ENCODE results near the gene DUOX2. TPM values are rescaled to one million over a fixed set of nuclear protein-coding genes. Genes with fewer than 3 reads are reported as not detected.
A peak's percentile ranks its signal among the peaks of the same experiment; 100 is the strongest.

Gene DUOX2
- total and polyA plus RNA-seq, 9 donors, result 0.05 to 1.6 (median 0.63) TPM

DNA sequence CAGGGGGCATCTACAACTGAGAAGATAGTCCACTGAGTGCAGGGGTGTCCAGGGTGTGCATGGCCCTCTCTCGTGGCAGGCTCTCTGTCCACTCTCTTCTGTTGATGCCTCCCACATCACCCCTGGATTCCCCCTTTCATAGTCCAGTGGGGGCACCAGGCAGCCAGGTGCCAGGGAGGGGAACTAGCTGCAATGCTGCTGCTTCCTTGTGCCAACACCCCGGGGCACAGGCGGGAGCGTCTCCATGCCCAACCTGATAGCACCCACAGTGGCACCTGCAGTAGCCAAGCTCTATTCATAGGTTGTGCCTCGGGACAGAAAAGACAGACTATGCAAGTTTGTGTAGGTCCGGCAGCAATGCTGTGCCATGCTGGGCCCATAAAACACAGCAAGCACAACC is 11.7 kb downstream of the DUOX2 start:
- Histone ChIP-seq H3K36me3 (no peaks in the 10 kb centered on the region), H3K4me3 (no peak overlapping the region), H3K9me3 (no peaks in the 10 kb centered on the region), H3K27me3 (no peaks in the 10 kb centered on the region), H3K4me1 (ENCODE audit: insufficient read depth) (no peaks in the 10 kb centered on the region), H3K27ac (no peak overlapping the region)
- peak in 1 of 5 donors; percentile 8 for DNase-seq
- WGBS, 3 donors, result 89 to 92% (median 90%) methylated on average over 6 of the region's 6 CpGs
- TF ChIP-seq, protein P1, sequence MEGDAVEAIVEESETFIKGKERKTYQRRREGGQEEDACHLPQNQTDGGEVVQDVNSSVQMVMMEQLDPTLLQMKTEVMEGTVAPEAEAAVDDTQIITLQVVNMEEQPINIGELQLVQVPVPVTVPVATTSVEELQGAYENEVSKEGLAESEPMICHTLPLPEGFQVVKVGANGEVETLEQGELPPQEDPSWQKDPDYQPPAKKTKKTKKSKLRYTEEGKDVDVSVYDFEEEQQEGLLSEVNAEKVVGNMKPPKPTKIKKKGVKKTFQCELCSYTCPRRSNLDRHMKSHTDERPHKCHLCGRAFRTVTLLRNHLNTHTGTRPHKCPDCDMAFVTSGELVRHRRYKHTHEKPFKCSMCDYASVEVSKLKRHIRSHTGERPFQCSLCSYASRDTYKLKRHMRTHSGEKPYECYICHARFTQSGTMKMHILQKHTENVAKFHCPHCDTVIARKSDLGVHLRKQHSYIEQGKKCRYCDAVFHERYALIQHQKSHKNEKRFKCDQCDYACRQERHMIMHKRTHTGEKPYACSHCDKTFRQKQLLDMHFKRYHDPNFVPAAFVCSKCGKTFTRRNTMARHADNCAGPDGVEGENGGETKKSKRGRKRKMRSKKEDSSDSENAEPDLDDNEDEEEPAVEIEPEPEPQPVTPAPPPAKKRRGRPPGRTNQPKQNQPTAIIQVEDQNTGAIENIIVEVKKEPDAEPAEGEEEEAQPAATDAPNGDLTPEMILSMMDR (IDR thresholded peaks at IDR 0.05), result no peak
- no peak for TF ChIP-seq POLR2A (IDR thresholded peaks at IDR 0.05)
- no peak for TF ChIP-seq EP300 (IDR thresholded peaks at IDR 0.05)
- intact Hi-C loops (cut with DNase I), result no loop called here

DNA sequence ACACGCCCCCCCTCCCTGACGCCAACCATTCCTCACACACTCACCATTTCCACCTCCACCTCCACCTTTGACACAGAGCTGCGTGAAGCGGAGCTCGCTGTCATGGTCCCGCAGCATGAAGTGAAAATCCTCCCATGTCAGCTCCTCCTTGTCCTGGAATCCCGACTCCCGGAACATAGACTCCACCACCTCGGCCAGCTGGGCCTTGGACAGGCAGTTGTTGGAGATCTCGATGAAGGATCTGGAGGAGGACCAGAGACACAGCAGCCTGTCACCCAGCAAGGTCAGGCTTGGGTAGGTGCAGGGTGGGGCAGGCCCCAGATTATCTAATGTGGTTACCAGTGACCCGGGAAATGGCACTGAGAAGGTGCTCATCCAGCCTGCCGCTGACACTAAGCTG is 12.2 kb downstream of the DUOX2 start:
- no peaks in the 10 kb centered on the region for H3K9me3 ChIP-seq
- 91 to 95% (median 91%) methylated on average over 12 of the region's 12 CpGs for WGBS, 3 donors
- H3K4me3 ChIP-seq, result no peak overlapping the region
- no peaks in the 10 kb centered on the region for H3K36me3 ChIP-seq
- no peak overlapping the region for H3K27ac ChIP-seq
- TF ChIP-seq, protein P1 (IDR thresholded peaks at IDR 0.05), result no peak
- TF ChIP-seq EP300 (IDR thresholded peaks at IDR 0.05), result no peak
- TF ChIP-seq POLR2A (IDR thresholded peaks at IDR 0.05), result no peak
- no peaks in the 10 kb centered on the region for H3K4me1 ChIP-seq (ENCODE audit: insufficient read depth)
- peak in 1 of 5 donors; percentile 7 for DNase-seq
- no peaks in the 10 kb centered on the region for H3K27me3 ChIP-seq
- intact Hi-C loops (cut with DNase I), result no loop called here

DNA sequence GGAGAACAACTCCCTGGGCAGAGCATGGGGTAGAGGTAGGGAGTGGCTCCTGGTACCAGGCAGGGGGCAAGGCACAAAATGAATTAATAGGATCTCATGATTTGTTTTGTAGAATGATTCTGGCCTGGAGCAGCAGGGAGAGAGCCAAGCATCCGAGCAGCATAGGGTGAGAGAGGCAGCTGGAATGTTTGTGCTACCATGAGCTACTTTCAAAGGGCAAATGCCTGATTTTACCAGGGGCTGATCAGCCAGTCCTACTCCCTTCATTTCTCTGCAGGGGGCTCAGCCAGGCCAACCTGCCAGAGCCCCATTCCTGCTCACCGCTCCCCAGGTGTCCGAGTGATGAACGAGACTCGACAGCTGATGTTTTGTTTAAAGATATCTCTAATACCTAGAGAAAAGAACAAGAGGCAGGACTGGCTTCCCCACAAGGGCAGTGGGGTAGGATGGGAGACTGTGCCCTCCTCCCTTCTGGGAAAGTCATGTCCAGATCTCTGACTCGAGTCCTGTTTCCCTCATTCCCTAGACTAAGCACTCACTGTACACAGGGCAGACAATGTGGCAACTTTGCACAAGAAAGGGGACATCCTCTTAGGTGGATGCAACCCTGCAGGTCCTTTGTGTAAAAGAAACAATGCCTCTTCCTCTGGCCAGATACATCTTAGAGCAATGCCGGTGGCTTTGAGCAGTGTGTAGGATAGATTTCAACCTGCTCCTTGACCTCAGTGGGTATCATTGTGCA is 12.9 kb downstream of the DUOX2 start:
- H3K4me3 ChIP-seq, result no peak overlapping the region
- TF ChIP-seq POLR2A (IDR thresholded peaks at IDR 0.05) (no peak), EP300 (IDR thresholded peaks at IDR 0.05) (no peak)
- 51 to 59% (median 56%) methylated on average over 7 of the region's 7 CpGs for WGBS, 3 donors
- no peaks in the 10 kb centered on the region for H3K36me3 ChIP-seq
- DNase-seq, result peak in 1 of 5 donors; percentile 9
- H3K27me3 ChIP-seq, result no peaks in the 10 kb centered on the region
- intact Hi-C loops (cut with DNase I), result no loop called here
- no peak overlapping the region for H3K27ac ChIP-seq
- H3K9me3 ChIP-seq, result no peaks in the 10 kb centered on the region
- no peaks in the 10 kb centered on the region for H3K4me1 ChIP-seq (ENCODE audit: insufficient read depth)

DNA sequence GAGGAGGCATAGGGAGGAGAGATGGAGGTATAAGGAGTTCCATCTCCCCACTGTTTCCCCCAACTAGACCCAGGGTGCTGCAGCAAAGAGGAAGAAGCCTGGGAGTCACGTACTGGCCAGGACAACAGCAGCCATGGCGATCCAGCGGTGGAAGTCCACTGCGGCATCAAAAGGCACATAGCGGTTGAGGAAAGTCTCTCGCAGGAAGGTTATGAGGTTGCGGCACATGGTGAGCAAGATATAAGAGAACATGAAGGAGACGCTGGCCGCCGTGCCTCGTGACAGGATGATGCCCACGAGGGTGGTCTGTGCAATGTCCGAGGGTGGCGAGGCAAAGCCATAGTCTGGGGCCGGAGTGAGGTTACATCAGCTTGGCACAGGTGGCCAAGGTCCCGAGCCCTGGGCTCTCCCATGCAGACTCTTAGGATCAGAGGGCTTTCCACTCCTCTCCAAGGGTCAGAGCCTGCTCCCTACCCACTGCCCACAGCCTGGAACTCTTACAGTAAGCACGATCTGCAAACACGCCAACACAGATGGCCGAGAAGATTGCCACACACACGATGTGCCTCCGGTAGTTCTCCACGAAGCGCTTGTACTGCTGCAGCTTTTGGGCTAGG is 14.3 kb downstream of the DUOX2 start:
- 85 to 89% (median 87%) methylated on average over 23 of the region's 23 CpGs for WGBS, 3 donors
- intact Hi-C loops (cut with DNase I), result no loop called here
- DNase-seq, result peak in 1 of 5 donors; percentile 15

More for the DNA sequence above, 14.3 kb downstream of the DUOX2 start:
- Histone ChIP-seq H3K36me3 (no peaks in the 10 kb centered on the region), H3K27ac (no peak overlapping the region), H3K4me1 (ENCODE audit: insufficient read depth) (no peaks in the 10 kb centered on the region), H3K9me3 (no peaks in the 10 kb centered on the region), H3K4me3 (no peak overlapping the region), H3K27me3 (no peaks in the 10 kb centered on the region)
- TF ChIP-seq POLR2A (IDR thresholded peaks at IDR 0.05), result no peak
- TF ChIP-seq, protein P1 (IDR thresholded peaks at IDR 0.05), result no peak
- no peak for TF ChIP-seq EP300 (IDR thresholded peaks at IDR 0.05)

All from ovary (tissue), 9 donors.